ENCODE data around the gene FGF8.

The FGF8 gene

DNA sequence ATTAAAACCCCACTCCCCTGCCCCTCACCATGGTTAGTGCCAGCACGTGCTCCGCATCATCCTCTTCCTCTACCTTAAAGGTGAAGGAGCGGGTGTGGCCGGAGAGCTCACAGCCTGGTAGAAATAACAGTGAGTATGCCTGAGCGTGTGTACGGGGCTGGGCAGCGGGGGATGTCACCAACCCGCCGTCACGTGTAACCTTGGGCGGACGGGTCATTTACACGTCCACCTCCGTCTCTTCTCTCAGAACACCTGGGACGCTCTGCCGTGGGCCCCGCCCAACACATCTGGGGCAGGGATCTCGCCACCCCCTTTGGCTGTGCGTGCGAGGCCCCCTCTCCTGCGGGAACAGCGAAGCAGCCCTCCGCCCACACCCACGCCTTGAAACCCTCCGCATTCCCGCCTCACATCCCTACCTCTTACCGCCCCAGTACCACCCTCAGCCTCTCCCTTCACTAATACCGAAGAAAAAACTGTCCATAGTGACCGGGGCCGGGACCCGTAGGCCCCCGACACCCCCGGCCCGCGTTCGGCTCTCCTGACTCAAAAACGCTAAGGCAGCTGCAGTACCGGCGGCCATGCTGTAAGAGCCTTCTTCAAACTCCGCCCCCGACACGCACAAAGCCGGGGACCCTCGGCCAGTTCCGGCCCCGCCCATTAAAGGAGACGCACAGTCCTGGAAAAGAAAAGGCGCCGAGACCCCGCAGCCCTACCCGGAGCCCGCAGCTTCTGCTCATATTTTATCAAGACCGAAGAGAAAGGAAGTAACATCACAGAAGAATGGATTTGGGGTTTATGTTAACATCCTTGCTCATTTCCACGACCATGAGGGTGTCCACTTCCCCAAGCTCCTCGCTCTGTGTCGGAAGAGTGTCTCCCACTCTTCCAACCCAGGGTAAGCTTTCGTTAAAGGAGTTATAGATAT is 7.2 kb upstream of the FGF8 start, which contains the start of gene NPM3:
Gene NPM3 (minus strand): TSS at position 636 of the 925 bp plus-strand sequence. CDS start 56 bp downstream, at position 580.
- peak; percentile 76 to 86 (median 84) for DNase-seq (ENCODE audit: low read depth in 2 of 3, low spot score in 1 of 3)

DNA sequence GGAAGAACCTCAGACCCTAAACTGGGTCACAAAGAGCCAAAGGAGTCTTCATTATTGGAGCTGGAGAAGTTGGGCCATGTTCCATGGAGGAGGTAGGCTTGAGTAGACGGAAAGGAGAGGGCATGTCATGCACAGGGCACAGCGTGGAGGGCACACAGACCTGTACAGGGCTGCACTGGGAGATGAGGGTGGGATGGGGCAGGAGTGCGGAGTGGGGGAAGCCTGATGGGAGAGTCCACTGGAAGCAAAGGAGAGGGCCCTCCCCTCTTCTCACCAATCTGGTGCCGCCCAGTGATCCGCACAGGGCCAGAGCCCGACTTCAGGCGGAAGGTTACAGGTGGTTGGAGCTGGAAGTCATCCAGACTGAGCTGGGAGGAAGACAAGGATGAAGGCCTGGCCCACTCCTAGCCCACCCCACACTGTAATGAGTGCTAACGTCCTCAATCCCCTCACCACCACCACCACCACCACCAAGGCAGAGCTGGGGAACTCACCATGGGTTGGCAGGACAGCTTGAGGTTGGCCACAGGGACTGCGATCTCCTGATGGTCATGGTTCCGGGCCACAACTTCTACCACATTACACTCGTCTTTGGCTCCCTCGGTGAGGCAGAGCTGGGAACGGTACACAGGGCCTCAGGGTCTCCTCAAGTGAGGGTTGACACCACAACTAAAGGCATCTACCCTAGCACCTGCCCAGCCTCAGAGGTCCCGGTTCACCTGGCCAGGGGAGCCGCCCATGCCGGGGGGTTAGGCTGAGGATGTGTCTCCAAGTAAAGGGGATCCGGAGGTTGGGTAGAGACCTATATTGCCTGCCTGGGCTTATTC is 6.3 kb upstream of the FGF8 start:
- no peak for DNase-seq (ENCODE audit: low read depth in 2 of 3, low spot score in 1 of 3)

DNA sequence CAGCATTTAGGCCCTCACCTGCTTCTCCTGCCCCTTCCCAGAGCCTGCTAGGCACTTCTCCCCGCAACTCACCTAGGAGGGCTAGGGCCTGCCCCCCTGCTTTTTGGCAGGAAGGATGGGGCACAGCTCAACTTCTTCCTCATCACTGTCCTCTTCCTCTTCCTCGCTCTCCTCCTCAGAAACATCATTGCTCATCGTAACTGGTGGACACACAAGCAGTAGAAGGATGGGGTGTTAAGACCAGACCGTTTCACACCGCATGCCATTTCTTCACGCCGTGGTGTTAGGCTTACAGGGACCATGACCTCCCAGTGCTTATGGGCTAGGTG is 5.7 kb upstream of the FGF8 start:
- no peak for DNase-seq (ENCODE audit: low read depth in 2 of 3, low spot score in 1 of 3)

DNA sequence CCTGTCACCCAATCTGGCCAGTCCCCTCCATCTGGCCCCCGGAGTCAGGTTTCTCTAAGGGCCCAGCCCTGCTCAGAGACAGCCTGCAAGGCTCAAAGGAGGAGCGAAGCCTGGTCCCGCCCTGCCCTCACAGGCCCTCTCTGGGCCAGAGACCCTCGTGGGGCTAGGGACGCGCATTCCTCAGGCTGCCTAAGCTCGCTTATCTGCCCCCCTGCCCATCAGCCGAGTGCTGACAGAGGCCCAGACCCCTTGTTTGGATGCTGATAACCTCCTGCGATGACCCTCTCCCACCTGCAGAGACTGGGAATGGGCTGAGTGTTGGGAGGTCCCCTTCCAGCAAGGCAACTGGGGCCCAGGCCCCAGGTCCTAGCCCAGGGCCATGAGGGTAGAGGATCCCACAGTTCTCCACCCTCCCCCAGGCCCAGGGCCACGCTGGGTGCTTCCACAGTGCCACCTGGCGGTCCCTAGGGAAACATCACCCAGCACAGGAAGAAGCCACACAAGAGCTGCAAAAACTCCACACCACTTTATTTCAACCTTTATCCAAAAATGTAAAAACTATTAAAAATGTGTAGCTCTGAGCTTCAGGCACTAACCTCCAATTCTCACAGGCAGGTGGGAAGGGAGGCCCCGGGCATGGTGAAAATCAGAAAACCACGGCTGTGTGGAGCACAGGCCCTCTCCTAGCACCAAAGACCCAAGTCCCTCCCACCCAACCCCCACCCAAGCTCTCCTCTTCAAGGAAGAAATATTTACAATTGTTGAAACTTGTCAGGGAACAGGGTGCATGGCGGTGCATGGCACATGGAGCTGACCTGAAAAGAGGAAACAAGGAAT is 5.1 kb upstream of the FGF8 start:
- peak; percentile 61 to 67 (median 64) for DNase-seq (ENCODE audit: low read depth in 2 of 3, low spot score in 1 of 3)

DNA sequence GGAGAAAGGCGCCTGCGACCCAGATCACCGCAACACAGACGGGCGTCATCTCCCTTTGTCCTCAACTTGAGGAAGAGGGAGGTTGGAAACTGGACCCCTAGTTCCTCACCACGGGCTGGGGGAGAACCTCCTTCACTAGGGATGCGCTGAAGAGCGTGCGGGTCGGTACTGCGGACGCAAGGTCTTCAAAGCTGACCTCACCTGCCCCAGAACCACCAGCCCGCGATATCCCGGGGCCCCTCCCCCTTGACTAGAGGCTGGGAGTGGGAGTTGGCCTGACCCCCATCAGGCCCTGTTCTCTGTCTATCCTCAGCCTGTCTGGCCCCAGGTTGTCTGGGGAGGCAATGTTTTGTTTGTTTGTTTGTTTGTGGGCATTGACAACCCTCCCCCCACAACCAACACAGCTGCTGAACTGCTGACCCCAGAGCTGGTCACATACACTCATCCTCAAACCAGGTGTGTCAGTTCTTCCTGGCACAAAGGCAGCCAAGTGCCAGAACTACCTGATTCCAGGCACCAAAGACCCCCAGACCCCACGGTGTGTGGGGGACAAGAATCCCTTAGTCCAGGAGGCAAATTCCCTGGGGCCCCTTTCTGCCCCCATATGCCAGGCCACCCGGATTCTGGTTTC is 4.4 kb upstream of the FGF8 start:
- no peak for DNase-seq (ENCODE audit: low read depth in 2 of 3, low spot score in 1 of 3)

DNA sequence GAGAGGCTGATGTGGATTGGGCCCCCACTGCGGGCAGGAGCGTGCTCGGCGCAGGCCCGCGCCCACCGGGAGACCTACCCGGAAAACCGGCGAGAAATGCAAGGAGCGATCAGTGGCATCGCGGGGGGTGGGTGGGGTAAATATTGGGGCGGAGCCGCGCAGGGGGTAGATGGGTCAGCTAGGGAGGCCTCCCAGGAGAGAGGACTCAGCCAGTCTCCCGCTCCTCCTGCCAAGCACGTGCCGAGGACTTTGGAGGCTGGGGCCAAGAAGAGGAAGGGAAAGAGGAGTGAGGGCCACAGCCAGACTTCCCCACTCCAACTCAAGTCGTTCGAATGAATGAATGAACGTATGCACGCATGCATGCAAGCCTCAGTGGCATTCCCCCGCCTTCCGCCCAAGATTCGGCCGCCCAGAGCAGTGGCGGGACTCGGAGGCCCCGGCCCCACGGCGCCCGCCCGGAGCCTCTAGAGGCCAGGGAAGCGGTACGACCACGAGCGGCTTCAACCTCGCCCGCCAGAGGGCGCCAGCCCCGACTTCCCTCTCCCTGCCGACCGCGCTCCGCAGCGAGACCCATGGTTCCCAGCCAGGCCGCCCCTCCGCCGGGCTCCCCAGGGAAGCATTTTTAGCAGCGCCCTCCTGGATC is 3.8 kb upstream of the FGF8 start:
- DNase-seq (ENCODE audit: low read depth in 2 of 3, low spot score in 1 of 3): peak; percentile 67 to 83 (median 83)

DNA sequence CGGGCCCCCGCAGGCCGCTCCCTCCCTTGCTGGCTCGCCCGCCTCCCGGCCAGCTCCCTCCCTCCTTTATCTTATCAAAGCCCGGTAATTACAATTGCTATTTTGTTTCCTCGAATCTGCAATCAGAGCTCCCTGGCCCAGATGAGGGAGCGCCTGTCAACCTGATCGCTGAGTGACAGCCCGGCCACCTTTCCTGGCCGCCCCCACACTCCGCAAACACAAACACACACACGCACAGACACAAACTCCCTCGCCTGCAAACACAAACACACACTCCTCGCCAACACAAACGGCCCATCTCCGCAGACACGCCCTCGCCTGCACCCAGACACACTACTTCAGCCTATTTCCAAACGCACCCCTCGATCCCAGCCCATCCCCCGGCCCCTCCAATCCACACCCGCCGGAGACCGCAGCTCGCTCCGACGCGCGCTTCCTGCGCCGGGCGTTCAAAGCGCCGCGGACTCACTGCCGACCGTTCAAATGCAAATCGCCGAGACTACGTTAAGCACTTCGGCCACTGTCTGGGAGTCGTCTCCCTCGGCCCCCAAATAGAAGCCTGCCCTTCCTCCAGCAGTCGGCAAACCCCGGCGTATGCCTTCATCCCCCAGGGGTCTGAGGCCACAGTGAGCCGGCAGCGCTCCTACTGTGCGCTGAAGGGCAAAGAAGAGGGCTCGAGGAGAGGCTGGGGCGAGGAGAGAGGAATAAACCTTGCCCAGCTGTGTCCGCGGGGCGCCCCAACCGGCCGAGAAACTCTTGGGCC is 3.0 kb upstream of the FGF8 start:
- no peak for DNase-seq (ENCODE audit: low read depth in 2 of 3, low spot score in 1 of 3)

DNA sequence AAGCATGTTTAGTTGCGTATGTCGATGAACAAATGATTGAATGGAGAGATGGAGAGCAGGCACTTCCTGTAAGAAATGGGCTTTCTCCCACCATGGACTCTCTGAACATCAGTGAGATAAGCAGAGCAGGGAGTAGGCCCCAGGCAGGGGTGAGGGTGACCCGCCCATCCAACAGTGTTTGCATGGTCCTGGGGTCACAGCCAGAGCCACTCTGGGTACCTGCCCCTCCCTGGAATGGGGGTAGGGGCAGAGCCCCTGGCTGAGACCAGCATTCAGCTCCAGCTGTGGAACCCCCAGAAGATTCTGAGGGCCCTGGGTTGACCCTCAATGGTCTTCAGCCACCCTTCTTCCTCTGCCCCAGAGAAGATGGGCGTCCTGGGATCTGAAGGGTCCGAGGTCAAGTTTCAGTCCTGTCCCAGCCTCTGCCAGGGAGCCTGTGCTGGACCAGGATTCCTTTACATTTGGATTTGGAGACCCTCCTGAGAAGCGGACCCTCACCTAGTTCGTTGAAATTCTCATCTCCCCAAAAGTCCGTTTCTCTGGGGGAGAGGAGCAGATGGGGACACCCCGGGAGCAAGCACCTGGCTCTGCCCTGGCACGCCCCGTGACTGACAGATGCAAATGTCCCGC is 2.4 kb upstream of the FGF8 start:
- DNase-seq (ENCODE audit: low read depth in 2 of 3, low spot score in 1 of 3): no peak

DNA sequence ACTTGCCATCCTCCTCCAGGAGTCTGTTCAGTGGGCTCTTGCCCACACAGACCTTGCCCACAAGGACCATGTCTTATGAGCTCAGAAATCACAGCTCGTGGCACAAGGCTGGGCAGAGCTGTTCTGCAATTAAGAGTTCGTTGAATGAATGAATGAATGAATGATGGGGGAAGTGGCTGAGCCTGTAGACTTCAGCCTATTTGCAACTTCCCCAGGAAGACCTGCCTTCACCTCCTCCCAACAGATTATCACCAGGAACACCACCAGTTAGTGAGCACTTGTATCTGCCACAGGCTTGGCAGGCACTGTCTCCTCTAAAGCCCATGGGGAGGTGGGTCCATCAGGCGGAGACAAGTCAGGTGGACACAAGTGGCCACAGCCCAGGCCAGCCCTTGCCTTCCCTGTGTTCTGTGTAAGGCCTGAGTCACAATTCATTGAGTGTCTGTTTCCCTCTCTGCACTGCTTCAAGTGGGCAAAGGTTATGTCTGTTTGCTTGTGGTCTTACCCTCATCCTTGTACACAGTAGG is 1.8 kb upstream of the FGF8 start:
- DNase-seq (ENCODE audit: low read depth in 2 of 3, low spot score in 1 of 3): no peak

DNA sequence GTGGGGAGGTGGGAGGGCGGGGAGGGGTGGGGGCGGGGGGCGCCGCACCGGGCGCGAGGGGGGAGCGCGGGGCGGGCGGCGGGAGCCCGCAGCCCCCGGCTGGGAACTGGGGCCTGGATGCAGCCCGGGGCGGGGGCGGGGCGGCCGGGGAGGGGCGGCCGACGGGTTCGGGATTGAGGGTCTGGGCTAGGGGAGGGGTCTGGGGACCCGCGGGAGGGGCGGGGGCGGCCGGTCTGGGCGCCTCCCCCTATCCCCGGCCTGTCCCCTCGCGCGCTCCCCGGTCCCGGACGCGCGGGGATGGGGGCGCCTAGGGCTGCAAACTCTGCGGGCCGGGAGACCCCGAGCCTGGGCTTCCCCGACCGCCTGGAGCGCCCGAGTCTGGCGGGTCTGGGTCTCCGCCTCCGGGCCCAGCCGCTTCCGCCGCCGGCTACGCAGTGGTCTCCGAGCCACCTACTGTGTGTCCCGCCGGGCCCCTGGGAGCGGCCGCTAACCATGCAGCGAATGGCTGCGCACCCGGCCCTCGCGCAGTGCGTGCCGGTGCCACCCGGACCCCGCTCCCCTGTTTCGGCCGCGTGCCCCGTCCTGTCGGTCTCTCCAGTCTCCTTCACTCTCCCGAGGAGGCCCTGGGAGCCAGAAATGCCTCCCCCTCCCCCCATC is 375 bp upstream of the FGF8 start:
- no peak for DNase-seq (ENCODE audit: low read depth in 2 of 3, low spot score in 1 of 3)

DNA sequence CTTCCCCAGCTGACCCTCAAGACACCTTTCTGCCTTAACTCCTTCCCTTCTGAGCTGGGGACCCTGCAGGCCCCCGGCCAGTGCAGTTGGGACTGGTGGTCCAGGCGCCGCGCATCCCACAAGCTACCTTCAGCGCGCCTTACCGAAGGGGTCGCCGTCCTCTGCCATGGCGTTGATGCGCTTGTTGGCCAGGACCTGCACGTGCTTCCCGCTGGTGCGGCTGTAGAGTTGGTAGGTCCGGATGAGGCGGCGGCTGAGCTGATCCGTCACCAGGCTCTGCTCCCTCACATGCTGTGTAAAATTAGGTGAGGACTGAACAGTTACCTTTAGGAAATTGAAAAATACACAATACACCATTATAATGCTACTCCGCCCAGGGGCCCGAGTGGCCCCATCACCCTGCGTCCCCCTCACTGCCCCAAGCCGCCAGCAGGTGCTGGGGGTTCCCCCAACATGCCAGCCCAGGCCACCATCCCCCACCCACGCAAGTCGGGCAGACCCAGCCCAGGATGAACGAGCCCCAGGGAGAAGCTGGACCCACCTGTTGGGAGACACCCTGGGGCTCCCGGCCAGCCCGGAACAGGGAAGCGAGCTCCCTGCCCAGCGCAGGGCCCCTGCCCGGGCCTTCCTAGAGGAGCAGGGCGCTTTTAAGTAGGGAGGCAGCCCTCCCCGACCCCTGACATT is 1.2 kb downstream of the FGF8 start:
- DNase-seq (ENCODE audit: low read depth in 2 of 3, low spot score in 1 of 3): no peak

DNA sequence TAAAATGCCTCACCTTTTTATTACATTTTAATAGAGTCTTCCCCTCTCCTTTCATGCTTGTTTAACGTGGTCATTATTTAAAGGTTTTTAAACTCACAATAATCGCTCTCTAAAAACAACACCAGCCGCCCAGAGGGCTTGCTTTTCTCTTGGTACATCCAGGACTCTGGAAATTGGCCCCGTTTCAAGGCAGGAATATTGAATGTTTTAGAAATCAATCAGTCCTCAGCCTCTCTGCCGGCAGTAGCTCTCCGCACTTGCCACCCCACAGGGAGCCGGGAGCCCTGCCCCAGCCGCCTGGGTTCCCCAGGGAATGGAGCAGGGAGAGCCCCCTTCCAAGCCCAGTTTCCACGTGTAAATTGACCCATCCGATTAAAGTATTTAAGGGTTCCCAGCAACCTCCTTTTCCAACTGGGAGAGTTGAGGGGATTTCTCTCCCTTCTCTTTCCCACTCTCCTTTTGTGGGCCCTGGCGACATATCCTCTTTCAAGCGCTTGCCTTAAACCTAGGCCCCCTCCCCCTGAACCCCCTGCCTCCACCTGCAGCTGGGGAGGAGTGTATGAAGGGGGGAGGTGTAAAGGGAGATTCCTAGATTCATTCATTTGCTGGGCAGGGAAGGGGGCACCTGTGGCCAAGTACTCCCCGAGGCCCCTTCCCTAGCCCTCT is 1.9 kb downstream of the FGF8 start:
- no peak for DNase-seq (ENCODE audit: low read depth in 2 of 3, low spot score in 1 of 3)

DNA sequence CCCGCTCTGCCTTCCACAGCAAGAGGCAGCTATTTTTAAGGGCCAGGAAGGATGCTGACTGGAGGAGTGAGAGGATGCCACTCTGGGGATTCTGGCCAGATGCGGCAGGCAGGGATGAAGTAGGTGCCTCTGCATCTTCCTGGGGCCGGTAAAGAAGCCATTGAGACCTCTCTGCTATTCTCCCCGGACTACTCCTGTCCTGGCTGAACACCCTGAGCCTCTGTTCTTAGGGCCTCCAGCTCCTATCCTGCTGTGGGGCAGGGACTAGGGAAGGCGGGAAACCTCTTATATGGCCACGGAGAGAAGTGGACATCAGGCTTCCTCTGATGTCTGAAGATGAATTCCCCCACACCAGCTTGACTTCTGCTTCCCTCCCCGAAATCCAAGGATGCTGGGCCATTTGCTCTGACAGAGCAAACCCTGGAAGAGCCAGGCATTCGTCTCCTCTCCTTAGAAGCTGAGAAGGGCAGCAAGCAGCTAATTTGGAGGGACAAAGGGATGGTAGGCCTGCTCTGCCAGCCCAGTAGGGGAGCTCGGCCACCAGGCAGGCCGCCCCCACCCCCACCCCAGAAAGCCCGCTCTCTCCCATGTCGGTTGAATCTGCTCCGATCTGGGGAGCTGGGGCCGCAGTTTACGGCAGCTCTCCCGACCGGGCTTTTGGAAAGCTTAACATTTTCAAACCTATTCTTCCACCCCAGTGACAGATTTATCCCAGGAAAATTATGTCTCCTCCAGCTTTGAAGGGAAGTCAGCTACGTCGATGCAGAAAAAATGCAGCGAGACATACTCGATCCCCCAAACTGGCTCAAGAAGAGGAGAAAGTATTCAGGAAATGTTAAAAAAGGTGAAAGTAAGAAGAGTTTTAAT is 2.8 kb downstream of the FGF8 start:
- no peak for DNase-seq (ENCODE audit: low read depth in 2 of 3, low spot score in 1 of 3)

DNA sequence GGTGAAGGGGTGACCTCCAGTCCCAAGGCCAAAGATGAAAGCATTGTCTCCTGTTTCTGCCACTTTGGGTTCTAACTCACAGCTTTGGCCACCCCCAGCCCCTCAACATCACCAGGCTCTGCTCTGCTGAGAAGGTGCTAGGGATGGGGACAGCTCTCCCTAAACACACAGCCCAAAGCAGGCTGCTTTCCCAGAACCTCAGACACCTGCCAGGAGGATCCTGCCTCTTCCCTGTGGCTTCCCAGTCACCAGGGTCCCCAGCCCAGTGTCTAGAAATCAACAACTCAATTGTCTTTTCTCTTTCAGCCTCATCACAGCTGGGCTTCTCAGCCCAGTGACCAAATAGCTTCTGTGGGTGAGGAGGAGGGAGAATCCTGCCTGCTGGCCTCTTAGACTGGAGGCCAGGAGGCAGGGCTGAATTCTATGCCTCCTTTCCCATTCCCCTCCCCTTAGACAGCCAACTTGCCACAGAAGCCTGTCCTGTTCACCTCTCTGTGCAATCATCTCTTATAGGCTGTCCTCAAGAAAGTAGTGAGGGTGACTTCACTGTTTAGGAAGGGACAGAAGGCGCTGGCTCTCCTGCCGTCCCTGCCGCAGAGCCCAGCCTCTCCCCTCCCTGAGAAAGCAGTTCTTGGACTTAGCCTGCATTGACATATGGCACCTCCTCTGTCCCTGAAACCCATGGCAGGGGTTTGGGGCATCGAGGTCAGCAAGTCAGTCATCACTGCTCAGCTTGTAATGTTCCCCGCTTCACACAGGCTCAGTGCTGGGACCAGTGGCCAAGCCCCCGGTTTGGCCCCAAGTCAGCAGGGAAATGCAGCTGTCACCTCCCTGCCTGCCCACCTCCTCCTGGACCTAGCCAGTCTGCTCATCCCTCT is 3.7 kb downstream of the FGF8 start:
- DNase-seq (ENCODE audit: low read depth in 2 of 3, low spot score in 1 of 3): no peak

DNA sequence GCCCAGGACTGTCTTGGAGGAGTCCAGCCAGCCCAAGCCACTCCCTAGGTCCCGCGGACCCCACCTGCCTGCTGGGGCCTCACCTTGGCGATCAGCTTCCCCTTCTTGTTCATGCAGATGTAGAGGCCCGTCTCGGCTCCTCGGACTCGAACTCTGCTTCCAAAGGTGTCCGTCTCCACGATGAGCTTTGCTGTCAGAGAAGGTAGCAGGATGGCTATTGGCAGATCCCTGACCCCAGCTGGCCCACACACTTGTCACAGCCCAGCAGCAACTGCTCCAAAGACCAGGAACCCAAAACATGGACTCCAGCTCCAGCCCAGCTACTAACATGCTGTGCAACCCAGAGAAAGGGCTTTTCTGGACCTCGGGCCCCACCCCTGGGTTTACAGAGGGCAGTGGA is 4.5 kb downstream of the FGF8 start:
- no peak for DNase-seq (ENCODE audit: low read depth in 2 of 3, low spot score in 1 of 3)

All from stimulated activated CD4-positive, alpha-beta T cell treated with anti-CD3 and anti-CD28 coated beads, Interleukin-12 subunit alpha, Interleukin-12 subunit beta, amount 100 ng/mL, for 48 hours (primary cell).